Esophagus muscularis mucosa (tissue), 3 donors: ENCODE data around the gene LCN6.
A peak's percentile ranks its signal among the peaks of the same experiment; 100 is the strongest.

Experiments
- CTCF ChIP-seq, 3 experiments: fragments of 200-600 bp in 2 of 3; fragments of 450-650 bp in 1 of 3; sonication (generic) in 2 of 3; IDR thresholded peaks; one replicate each; pipeline ENCODE4 v1.5.1; 2017 to 2019; ENCODE audit warnings: antibody characterized with exemption in 3 of 3, mild to moderate bottlenecking in 2 of 3, moderate library complexity in 1 of 3
- POLR2A ChIP-seq: fragments of 450-650 bp; IDR thresholded peaks from one replicate; pipeline ENCODE4 v1.6.1; 2017; ENCODE audit warnings: antibody characterized with exemption, moderate library complexity, mild to moderate bottlenecking, low read depth

DNA sequence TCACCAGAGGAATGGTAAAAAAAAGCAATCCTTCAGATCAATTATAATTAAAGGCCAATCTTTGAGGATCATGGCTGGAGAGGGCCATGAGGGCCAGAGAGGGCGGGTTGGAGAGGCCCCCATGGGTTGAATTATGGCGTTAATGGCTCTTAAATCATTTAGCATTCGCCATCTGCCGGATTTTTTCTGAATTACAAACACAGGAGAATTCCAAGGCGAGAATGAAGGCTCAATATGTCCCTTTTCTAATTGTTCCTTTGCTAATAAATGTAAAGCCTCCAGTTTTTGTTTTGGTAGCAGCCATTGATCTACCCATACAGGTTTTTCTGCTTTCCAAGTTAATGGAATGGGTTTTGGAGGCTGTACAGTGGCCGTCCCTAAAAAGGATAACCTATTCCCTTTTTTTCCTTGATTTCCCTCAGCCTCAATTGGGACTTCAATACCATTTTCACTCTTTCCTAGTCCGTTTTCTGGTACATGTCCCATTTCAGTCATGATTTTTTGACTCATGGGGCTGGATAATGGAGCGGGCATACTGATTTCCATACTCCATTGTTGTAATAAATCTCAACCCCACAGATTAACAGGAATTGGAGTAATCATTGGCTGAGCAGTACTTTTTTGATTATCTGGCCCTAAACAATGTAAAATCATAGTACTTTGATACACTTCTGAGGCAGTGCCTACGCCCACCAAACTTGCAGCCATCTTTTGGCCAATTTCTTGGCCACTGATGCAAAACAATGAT is 36.1 kb upstream of the LCN6 start:
- TF ChIP-seq CTCF (IDR thresholded peaks at IDR 0.05) (peak; percentile 39 to 65 (median 55)), POLR2A (no peak)
